ENCODE results near the gene FBXL19.

Gene FBXL19

DNA sequence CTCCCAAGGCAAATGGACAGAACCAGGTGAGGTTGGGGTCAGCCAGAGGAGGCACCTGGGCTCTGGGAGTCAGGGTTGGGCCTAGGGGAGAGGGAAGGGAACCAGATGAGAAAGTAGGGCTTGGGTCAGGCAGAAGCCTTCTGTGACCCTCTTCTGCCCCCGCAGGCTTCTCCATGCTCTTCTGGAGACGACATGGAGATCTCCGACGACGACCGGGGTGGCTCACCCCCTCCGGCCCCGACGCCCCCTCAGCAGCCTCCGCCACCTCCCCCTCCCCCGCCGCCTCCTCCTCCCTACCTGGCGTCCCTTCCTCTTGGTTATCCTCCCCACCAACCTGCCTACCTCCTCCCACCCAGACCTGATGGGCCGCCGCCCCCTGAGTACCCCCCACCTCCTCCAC lies 42.1 kb downstream of the FBXL19 start:
- no peak for DNase-seq

DNA sequence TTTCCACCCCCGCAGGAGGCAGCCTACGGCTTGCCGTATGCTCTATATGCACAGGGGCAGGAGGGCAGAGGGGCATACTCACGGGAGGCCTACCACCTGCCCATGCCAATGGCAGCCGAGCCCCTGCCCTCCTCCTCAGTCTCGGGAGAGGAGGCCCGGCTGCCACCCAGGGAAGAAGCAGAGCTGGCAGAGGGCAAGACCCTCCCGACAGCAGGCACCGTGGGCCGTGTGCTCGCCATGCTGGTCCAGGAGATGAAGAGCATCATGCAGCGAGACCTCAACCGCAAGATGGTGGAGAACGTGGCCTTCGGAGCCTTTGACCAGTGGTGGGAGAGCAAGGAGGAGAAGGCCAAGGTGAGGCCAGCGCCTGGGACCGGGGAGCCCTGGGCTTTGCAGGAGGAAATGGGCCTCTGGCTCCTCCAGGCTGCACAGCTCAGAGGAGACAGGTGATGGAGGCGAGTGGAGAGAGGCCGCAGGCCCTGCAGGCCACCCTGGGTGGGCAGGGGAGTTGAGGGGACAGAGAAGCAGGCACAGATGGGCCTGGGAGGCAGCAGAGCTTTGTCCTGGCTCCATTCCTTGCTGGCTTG lies 42.8 kb downstream of the FBXL19 start:
- DNase-seq: no peak

- DNase-seq: no peak
Observed at GRCh38 chr16:30967795-30968194, 44.4 kb downstream of the FBXL19 start.

- no peak for DNase-seq
Observed at GRCh38 chr16:30969246-30969842, 46.0 kb downstream of the FBXL19 start.

GRCh38 chr16:30971298-30971697 lies 47.9 kb downstream of the FBXL19 start:
- DNase-seq: no peak

GRCh38 chr16:30972872-30973271 lies 49.5 kb downstream of the FBXL19 start:
- no peak for DNase-seq

GRCh38 chr16:30974348-30974747 lies 51.0 kb downstream of the FBXL19 start:
- no peak for DNase-seq

GRCh38 chr16:30976486-30976885 lies 53.1 kb downstream of the FBXL19 start:
- no peak for DNase-seq

- DNase-seq: no peak
Observed at GRCh38 chr16:30977502-30977901, 54.1 kb downstream of the FBXL19 start.

GRCh38 chr16:30979170-30980022 lies 56.0 kb downstream of the FBXL19 start:
- DNase-seq: no peak

DNA sequence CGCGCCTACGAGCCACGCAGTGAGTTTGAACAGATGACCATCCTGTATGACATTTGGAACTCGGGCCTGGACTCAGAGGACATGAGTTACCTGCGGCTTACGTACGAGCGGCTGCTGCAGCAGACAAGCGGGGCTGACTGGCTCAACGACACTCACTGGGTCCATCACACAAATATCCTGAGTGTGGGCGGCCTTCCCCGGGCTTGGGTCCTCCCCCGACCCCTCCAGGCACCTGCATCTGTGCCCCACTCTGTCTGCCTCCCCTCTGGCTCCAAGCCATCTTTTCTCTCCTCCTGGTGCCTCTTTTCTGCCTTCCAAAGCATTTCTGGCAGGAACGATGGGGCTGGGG lies 56.6 kb downstream of the FBXL19 start:
- DNase-seq: no peak

- no peak for DNase-seq
Observed at GRCh38 chr16:30980434-30980833, 57.1 kb downstream of the FBXL19 start.

GRCh38 chr16:30980959-30981358 lies 57.6 kb downstream of the FBXL19 start:
- DNase-seq: no peak

DNA sequence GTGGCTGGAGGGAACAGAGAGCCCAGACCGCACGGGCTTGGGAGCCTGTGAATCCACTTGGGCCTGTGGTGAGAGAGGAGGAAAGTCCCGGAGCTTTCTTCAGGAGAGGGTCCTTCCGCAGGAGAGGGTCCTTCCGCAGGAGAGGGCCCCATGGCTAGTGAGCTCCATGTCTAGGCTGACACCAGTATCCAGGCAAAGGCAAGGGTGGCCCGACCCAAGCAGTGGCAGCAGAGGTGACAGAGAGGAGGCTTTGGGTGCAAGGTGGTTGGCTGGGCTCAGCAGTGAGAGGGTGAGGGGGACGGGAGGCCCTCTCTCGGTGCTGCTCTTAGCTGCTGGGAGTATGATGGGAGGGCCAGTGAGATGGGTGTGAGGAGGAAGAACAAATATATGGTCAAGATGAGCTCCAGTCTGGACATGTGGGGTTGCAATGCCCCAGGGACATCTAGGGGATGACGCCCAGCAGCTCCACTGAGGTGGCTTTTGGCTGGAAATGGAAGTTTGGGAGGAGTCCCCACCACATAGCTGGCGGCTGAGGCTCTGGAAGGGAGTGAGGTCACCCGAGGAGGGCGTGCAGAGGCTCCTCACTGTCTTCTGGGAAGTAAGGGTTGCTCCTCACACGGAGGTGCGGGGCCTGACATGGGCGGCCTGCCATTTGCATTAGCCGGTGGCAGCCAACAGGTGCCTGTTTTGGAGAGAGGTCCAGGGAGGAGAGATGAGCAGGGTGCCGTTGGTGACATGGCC lies 59.3 kb downstream of the FBXL19 start:
- DNase-seq: no peak

GRCh38 chr16:30983289-30983889 lies 60.0 kb downstream of the FBXL19 start:
- no peak for DNase-seq

- no peak for DNase-seq
Observed at GRCh38 chr16:30983898-30984610, 60.7 kb downstream of the FBXL19 start.

GRCh38 chr16:30984669-30985400 lies 61.5 kb downstream of the FBXL19 start, which contains the start of gene HSD3B7:
TSS of gene HSD3B7 (plus strand) at chr16:30985207. CDS start at chr16:30985659, 452 bp downstream.
- DNase-seq: peak; percentile 35 to 48

- no peak for DNase-seq
Observed at GRCh38 chr16:30985401-30986128, 62.2 kb downstream of the FBXL19 start.

GRCh38 chr16:30986129-30986991 lies 63.0 kb downstream of the FBXL19 start:
- DNase-seq: no peak
